ENCODE measurements around the gene PXDC1.
"Not testable (repeated sequence)": the region's sequence is repeated elsewhere in the genome, so short reads cannot be mapped to it uniquely, and the experiment has no call there.

PXDC1 gene

DNA sequence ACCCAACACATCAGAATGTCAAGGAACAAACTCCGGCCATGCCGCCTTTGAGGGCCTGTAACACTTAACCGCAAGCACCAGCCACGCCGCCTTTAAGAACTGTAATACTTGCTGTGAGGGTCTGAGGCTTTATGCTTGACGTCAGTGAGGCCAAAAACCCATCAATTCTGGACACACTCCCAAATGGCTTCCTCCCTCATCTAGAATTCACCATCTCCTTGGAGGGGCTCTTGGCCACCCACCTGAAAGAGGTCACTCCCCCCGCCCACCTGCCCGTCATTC, 10.4 kb upstream of the PXDC1 start:
- no peak for DNase-seq

DNA sequence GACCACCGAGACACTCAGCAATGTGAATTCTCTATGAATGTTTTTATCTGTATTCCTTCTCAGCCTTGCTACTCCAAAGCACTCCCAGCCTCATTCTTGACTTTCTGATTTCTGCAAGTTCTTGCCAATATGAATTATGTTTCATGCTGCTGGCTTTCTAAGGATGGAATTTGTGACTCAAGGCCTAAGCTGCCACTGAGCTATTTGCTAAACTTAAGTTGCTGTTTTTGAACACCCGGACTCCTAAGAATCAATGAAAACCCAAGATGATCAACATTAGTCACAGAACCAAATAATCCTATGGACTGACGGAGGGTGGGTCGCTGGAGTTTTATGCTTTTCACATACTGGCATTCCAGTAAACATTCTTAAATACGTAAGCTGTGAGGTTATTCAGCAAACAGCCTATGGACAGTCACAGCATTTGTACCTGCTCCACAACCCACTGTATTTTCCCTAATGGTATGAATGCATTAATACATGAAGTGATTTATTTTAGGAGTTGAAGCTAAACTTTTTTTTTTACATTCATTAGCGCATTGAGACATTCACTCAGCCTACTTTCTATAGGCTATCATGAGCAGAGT, 8.2 kb upstream of the PXDC1 start:
- no peak for DNase-seq

DNA sequence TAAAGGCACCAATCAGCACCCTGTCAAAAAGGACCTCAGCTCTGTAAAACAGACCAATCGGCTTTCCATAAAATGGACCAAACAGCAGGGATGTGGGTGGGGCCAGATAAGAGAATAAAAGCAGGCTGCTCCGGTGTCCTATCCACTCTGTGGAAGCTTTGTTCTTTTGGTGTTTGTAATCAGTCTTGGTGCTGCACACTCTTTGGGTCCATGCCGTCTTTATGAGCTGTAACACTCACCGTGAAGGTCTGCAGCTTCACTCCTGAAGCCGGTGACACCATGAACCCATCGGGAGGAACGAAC, 7.3 kb upstream of the PXDC1 start:
- no peak for DNase-seq

DNA sequence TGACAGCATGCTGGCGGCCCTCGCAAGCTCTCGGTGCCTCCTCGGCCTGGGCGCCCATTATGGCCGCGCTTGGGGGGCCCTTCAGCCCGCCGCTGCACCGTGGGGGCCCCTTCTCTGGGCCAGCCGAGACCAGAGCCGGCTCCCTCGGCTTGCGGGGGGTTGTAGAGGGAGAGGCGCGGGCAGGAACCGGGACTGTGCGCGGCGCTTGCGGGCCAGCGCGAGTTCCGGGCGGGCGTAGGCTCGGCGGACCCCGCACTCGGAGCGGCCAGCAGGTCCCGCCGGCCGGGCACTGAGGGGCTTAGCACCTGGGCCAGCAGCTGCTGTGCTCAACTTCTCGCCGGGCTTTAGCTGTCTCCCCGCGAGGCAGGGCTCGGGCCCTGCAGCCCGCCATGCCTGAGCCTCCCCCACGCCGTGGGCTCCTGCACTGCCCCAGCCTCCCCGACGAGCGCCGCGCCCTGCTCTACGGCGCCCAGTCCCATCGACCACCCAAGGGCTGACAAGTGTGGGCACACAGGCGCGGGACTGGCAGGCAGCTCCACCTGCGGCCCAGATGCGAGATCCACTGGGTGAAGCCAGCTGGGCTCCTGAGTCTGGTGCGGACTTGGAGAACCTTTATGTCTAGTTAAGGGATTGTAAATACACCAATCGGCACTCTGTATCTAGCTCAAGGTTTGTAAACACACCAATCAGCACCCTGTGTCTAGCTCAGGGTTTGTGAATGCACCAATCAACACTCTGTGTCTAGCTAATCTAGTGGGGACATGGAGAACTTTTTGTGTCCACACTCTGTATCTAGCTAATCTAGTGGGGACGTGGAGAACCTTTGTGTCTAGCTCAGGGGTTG, 6.7 kb upstream of the PXDC1 start:
- not testable (repeated sequence) for DNase-seq

DNA sequence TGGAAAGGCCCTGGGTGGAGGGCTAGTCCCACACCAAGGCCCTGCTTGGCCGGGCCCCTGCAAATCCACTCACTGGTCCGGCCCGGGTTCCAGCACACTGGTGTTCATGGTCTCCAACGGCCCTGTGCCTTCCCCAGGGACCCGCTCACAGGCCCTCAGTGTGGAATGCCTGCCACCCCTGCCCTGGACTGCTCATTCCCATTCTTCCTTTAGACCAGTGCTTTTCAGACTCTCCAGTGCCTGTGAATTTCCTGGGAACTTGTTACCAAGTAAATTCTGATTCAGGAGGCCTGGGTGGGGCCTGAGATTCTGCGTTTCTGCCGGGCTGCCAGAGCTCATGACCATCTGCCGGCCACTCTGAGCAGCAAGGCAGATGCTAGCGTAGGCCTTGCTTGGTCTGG, 5.7 kb upstream of the PXDC1 start:
- DNase-seq: no peak

DNA sequence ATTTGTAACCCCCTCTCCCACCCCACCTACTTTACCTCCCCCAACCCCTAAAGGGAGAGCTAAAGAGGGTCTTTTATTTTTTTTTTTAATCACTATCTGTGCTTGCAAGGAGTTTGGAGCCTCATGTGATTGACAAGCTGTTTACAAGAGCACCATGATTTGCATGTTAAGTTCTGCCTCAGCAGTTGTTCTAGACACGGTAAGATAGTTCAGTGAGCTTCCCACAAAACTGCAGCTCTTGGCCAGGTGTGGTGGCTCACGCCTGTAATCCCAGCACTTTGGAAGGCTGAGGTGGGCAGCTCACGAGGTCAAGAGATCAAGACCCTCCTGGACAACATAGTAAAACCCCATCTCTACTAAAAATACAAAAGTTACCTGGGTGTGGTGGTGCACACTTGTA, 5.0 kb upstream of the PXDC1 start:
- DNase-seq: no peak

DNA sequence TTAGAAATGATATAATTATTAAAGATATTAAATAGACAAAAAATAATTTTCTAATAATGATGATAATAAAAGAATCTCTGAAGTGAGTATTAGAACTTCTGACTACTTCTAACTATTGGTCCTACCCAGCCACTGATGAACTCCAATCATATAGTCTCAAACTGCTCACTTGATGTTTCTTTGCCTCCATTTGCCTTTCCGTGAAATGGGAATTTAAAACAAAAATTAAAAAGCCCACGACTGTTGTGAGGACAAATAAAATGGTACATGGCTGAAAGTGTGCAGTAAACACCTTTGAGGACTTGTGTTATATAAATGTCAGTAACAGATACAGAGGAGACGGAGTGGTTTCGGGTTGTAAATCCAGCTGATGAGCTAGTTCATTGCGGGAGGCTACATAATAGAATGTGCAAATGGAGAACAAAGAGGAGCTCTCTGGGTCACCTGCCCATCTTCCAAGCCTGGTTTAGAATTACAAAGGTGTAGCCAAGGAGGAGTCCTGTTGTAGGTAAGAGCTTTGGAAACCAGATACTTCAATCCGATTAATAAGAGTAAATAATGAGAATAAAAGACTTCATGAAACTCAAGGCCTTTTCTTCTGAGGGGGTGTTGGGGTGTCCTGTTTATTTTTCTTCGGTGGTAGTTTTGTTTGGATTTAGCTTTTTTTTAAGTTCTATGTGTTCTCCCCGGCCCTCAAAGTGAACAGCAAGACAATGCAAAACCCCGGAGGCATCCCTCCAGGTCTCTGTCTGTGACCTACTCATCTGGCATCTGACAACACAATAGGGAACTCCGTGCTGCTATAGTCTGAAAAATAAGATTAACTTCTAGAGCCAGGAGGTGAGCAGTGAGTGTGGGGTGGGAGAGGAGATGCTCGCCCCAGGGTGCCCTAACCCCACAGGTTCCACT, 4.4 kb upstream of the PXDC1 start:
- no peak for DNase-seq

DNA sequence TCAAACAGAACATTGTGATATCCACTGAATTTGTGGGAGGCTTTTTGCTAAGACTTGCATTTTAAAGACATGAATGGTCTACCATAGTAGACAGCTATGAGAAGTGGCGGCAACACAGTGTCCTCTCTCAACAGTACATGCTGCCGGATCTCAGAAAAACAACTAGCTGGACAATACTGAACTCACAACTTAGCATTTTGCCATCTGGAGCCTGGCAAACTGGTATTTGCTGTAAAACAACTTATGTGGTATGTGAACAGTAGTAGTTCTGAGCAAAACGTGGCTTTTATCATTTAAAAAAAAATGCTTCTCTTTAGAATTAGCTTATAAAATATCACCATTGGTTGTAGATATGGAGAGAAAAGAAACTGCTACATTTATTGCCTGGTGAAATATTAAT, 3.3 kb upstream of the PXDC1 start:
- DNase-seq: no peak

DNA sequence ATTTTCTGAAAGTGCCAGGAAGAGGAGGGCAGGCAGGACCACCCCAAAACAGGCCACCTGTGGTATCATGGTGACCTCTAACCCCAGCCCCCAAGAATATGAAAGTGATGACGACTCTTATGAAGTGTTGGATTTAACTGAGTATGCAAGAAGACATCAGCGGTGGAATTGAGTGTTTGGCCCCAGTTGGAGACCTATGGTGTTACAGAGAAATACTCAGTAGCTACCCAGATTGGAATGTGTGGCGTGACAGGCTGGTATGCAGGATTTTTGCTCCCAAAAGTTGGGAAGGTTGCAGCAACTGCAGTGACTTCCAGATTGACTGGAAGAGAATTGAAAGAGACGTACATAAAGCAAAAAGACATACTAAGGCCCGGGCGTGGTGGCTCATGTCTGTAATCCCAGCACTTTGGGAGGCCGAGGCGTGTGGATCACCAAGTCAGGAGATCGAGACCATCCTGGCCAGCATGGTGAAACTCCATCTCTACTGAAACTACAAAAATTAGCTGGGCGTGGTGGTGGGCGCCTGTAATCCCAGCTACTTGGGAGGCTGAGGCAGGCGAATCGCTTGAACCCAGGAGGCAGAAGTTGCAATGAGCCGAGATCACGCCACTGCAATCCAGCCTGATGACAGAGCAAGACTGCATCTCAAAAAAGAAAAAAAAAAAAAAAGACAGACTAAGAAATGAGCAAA, 2.7 kb upstream of the PXDC1 start:
- DNase-seq: not testable (repeated sequence)

DNA sequence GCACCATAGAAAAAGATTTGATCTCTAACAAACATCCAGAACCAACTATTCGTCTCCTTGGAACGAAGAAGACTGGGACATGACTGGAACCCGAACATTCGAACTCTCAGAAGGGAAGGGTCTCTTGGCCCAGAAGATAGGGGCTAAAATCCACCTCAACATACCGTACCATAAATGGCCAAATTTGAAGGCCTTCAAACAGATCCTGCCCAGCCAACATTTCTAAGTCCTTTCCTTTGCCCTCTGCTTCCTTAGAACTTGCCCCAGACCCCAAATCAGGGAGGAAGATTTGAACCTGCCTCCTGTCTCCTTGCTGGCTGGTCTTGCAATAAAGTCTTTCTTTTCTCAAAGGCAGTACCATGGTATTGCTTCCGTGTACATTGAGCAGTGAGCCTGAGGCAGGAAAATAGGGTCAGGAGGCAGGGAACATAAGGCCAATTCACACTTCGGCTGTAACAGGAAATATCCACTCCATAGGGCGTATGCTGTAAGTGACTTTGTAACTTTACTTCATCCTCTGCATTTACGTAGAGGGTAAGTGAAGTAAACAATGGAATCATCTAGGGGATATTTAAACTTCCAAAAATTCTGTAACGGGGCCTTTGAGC, 1.8 kb upstream of the PXDC1 start:
- no peak for DNase-seq

DNA sequence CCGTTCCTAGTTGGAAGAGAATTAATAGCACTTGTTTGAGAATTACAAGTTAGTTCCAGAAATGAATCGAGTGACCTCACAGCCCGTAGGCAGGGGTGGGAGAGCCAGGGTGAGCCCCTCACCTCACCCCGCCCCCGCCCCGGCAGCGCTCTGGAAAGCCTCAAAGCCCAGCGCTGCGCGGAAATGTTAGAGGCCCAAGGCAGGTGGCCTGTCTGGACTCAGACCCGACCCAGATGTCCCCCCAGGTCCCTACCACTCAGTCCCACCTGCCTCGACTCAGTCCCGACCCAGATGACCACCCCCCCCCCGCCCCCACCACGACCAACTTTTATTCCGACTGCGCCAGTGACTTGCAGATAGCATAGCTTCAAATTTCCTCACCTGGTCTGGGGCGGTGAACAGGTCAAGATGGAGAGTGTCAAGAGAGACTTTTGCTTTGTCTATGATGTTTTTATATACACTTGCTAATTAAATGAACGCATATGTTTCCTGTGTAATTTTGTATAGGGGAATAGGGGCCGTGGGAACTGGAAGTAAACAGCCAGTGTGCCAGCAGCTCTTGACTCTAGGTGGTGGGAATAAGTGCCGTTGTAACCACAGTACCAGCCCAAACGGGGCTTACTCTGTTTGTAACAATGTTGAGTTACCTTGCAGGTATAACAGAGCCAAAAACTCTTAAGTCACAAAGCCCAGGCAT, 1.2 kb upstream of the PXDC1 start:
- no peak for DNase-seq

DNA sequence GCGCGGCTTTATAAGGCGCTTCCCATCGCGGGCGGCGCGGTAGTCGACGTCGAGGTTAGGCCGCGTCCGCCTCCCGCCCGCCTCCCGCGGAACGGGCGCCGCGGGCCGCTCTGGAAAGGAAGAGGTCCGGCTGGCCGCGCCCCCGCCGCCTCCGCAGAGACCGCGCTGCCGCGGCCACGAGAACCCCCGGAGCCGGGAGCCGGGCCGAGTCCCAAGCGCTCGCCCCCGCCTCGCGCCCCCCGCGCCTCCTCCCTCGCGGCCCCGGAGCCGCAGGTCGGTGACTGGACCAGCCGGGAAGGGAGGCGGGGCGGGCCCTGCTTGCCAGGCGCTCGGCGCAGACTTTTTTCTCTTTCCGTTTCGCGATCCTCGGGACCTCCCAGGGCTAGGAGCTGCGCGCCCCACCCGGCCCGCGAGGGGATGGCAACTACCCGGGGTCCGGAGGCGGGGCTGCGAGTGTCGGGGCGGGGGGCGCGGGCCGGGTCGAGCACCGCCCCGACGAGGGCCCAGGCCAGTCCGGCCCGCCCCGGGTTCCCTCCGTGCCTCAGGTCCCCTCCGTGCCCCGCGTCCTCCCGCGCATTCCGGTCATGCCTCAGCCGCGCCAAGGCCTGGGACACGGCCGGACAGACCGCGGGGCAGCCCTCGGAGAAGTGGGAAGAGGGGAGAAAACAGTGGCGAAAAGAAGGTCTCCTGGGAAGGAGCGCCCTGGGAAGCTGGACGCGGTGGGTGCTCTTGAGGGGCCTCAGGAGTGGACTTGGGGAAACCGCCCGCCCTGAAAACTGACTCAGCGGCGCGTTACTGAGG, 417 bp upstream of the PXDC1 start:
- peak; percentile 76 for DNase-seq

DNA sequence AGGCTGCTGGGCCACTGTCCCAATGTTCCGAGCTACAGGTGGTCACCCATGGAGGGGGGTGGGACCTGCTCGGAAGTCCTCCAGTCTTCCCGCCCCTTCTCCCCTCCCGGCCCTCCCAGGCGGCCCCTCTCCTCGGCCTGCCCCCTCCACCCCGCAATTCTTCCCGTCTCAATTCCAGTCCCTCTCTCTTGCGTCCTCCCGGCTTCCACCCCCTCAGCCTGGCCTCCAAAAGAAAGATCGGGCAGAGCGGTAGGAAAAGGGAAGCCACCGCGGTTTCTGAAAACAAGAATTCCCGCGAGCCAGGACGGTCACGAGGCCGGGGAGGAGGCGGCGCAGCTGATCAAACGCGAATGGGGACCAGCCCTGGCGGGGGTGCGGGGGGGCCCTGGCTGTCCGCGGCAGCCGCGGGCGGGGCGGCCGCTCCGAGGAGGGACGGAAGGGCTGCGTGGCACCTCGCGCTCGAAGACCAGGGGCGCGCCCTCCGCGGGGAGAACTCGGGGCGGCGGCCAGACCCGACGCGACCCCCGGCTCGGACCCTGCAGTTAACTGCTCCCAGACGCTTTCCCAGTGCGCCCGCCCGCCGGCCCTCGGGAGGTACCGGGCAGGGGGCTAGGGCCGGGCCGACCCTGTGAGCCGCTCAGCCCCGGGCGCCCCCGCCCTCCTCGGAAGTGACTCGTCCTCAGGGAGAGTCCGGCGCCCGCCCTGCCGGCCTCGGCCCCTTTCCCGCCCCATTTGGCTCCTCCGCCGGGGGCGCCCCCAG, 1.0 kb downstream of the PXDC1 start:
- no peak for DNase-seq

DNA sequence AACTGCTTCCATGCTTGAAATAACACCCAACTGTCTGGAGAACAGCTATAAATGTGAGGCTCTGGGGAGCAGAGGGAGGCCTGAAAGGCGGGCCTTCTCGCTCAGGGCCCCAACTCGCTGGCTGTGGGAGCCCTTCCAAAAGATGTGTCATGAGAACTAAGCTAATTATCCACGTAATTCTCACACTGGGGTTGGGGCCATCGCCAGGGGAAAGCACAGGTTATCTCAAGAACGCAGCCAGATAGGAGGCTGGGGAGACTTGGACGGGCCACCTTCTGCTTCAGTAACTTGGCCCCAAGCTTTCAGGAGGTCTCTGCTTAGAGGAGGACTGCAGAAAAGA, 1.6 kb downstream of the PXDC1 start:
- no peak for DNase-seq

DNA sequence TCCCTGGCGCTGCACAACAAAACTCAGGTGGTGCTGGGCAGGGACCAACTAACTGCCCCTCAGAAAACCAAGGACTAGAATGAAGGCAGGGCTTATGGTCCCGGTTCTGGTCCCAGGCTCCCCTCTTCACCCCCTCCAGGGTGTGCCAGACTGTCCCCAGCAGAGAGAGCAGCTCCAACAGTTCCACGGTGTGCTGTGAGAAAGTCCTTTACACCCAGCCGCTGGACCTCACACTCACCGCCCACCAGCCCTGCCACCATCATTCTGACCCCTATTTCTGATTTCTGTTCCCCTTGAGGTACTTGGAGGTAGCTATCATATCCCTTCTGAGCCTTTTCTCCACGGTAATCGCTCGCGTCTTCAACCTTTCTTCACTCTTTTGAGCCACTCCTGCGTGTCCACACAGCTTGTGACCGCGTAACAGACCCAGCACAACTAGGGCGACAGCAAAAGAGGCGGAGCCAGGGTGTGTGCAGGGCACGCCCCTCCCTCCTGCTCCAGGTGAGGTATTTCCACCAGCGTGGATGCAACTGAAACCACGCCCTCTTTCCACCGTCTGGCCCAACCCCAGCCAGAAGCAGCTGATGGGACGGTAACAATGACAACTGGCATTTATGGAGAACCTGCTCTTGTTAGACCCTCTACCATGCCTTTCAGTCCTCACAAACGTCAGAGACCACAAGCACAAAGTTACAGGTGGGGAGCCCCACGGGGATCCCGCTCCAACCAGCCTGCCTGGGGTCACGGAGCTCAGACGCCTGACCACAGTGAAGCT, 2.3 kb downstream of the PXDC1 start:
- DNase-seq: no peak

DNA sequence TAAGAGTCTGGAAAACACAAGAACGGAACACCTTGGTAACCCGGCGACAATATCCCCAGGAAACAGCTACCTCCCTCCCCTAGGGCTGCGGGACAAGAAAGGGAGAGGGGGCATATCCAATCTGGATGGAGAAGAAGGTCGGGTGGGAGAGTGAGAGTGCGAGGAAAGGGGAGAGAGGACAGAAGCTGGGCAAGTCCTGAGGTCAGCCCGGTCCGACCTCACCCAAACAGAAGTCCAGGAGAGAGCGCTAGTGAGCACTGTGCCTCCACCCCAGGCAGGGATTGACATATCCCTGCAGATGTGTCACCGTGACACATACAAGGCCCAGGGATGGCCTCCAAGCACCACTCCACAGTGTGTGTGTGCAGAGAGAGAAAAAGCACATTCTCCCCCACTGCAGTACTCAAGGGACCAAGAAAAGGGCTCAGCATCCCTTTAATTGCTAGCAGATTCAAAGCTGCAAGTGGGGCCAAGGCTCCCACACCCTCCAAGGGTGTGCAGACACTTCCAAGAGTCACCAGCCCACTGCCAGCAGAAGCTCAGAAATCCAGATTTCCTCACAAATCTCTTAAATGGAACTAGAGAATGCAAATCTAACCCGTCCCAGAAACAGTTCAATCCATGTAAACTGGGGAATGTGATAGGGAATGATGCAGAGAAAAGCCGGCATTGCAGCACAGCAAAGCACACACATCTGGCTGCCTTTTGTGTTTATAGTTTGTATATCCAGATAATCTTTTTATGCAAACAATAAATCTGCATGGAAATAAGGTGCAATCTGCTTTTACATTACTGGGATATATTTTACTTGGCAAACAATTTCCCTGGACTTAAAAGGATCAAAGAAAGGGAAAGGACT, 3.1 kb downstream of the PXDC1 start:
- DNase-seq: peak; percentile 34

DNA sequence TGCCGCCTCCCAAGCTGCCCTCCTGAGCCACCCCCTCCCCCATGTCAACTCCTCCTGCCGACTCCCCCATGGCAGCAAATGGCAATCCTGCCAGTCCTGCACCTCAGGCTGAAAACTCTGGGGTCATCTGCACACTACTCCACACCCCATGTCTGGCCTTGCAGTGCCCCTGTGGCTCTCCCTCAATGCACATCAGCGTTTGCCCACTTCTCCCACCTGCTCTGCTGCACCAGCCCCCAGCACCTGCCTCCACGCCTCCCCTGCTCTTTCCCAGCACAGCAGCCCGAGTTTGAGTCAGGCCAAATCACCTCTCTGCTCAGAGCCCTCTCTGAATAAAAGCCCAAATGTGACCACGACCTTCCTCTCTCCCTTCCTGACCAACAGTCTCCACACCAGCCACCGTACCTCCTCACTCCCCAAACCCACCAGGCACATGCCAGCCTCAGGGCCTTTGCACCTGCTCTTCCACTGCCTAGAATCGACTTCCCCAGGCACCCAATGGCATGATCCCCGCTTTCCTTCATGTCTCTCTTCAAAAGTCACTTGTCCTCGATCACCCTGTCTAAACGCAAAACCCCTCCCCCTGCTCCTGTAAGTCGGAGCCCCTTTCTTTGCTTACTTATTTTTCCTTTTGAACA, 4.3 kb downstream of the PXDC1 start:
- no peak for DNase-seq

DNA sequence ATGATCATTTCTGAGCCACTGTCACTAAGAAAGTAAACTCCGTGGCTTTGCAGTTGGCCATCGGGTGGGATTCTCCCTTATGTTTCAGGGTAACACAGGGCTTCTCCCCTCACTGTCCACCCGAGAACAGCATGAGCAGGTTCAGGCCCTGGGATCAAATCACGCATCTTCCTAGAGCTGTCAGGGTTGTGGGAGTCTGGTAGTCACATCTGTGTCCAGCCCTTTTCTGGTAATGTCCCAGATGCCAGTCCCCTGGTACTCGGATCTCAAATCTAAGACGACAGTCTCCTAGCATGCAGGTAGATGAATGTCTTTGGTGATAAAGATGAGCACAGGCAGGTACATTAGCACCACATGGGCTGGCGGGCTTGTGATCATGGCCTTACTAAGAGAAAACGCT, 4.8 kb downstream of the PXDC1 start:
- no peak for DNase-seq
